Liver (tissue), 9 donors: ENCODE results near the gene ADK. TPM values are rescaled to one million over a fixed set of nuclear protein-coding genes. Genes with fewer than 3 reads are reported as not detected.

Experiments used
- DNase-seq: peaks from one replicate; pipeline ENCODE4 v3.0.0-alpha.2; 2017; ENCODE audit warnings: low spot score
- H3K27ac ChIP-seq, 2 donors: one replicate each; pipeline ENCODE4 v1.7.0; 2013; ENCODE audit warnings: inconsistent platforms in 2 of 2, low read length in 2 of 2, control low read depth in 1 of 2, low read depth in 1 of 2, mild to moderate bottlenecking in 1 of 2
- H3K27me3 ChIP-seq, 4 donors: one replicate each; pipeline versions ENCODE4 v1.6.1 to v1.7.0; 2013; ENCODE audit warnings: low read length in 3 of 4, inconsistent platforms in 1 of 4, mild to moderate bottlenecking in 1 of 4, moderate library complexity in 1 of 4; ENCODE audit not compliant: control insufficient read depth in 4 of 4, insufficient read depth in 4 of 4
- H3K36me3 ChIP-seq, 4 donors: one replicate each; pipeline versions ENCODE4 v1.6.1 to v1.7.0; 2013; ENCODE audit warnings: low read length in 3 of 4, mild to moderate bottlenecking in 3 of 4, low read depth in 1 of 4, moderate library complexity in 1 of 4; ENCODE audit not compliant: control insufficient read depth in 4 of 4, insufficient read depth in 3 of 4
- H3K4me1 ChIP-seq, 4 donors: one replicate each; pipeline versions ENCODE4 v1.6.1 to v1.7.0; 2013; ENCODE audit warnings: low read length in 3 of 4, mild to moderate bottlenecking in 3 of 4, moderate library complexity in 1 of 4; ENCODE audit not compliant: control insufficient read depth in 4 of 4, insufficient read depth in 4 of 4
- H3K4me3 ChIP-seq, 3 donors: one replicate each; pipeline versions ENCODE4 v1.6.1 to v1.7.0; 2013; ENCODE audit warnings: low read length in 3 of 3, control low read depth in 1 of 3, low read depth in 1 of 3, mild to moderate bottlenecking in 1 of 3
- H3K9ac ChIP-seq, 2 donors: one replicate each; pipeline ENCODE4 v1.7.0; 2013; ENCODE audit warnings: low read length in 2 of 2, mild to moderate bottlenecking in 2 of 2, moderate library complexity in 2 of 2, control low read depth in 1 of 2, low read depth in 1 of 2
- H3K9me3 ChIP-seq, 4 donors: one replicate each; pipeline versions ENCODE4 v1.6.1 to v1.7.0; 2013; ENCODE audit warnings: low read length in 3 of 4; ENCODE audit not compliant: control insufficient read depth in 4 of 4
- EGR1 ChIP-seq, 2 donors: IDR thresholded peaks; 2 replicates each; pipeline ENCODE4 v1.6.1; 2016 to 2018; ENCODE audit warnings: antibody characterized with exemption in 2 of 2, low read depth in 2 of 2
- FOXA1 ChIP-seq: IDR thresholded peaks from 2 replicates; pipeline ENCODE4 v1.6.1; 2016; ENCODE audit warnings: antibody characterized with exemption
- JUND ChIP-seq, 2 donors: IDR thresholded peaks; 2 replicates each; pipeline ENCODE4 v1.6.1; 2016; ENCODE audit warnings: antibody characterized with exemption in 2 of 2
- RXRA ChIP-seq, 2 donors: IDR thresholded peaks; 2 replicates each; pipeline ENCODE4 v1.6.1; 2017 to 2018; ENCODE audit warnings: antibody characterized with exemption in 2 of 2, mild to moderate bottlenecking in 1 of 2
- SP1 ChIP-seq: IDR thresholded peaks from 2 replicates; pipeline ENCODE4 v1.6.1; 2018; ENCODE audit warnings: antibody characterized with exemption, mild to moderate bottlenecking
- WGBS: extraction: QIAGEN DNeasy Blood & Tissue Kit; methylation state at CpG from one replicate; pipeline ENCODE4 v1.1.7; 2013; 5-methylcytosine and 5-hydroxymethylcytosine counted together
- polyA plus RNA-seq, 2 donors: library from polyadenylated mRNA; stranded (reverse) in 1 of 2; unstranded in 1 of 2; fragments of 200-250 nt in 1 of 2; fragments of >200 nt in 1 of 2; fragmentation: Nextera tagmentation in 1 of 2; extraction: Ambion mirVana in 1 of 2; gene quantifications; one replicate each; pipeline versions ENCODE4 v1.2.1 to v1.2.3, GENCODE V29; 2013 to 2015
- total RNA-seq, 2 donors: library from RNA; depleted of rRNA; stranded (reverse); fragments of >200 nt; gene quantifications; one replicate each; pipeline ENCODE4 v1.2.3, GENCODE V29; 2014
- TF ChIP-seq, protein P1 (sequence below): IDR thresholded peaks from 2 replicates; pipeline ENCODE4 v1.6.1; 2016; ENCODE audit warnings: antibody characterized with exemption
- TF ChIP-seq, protein P2 (sequence below): IDR thresholded peaks from 2 replicates; pipeline ENCODE4 v1.6.1; 2016; ENCODE audit warnings: antibody characterized with exemption
- TF ChIP-seq, protein P3 (sequence below): fragments of 150-350 bp; IDR thresholded peaks from 2 replicates; pipeline ENCODE4 v1.5.1; 2017; ENCODE audit warnings: improper control_type of control experiment, low read depth, low read length; ENCODE audit not compliant: missing input control
- TF ChIP-seq, protein P4 (sequence below): IDR thresholded peaks from 2 replicates; pipeline ENCODE4 v1.6.1; 2016; ENCODE audit warnings: antibody characterized with exemption, mild to moderate bottlenecking
- donor health status: healthy.
- donor health status: healthy.
- donor health status: healthy.
- donor health status: healthy.
- donor health status: healthy.

Gene ADK
- total and polyA plus RNA-seq, 4 donors, result 18.0 to 110 (median 65.5) TPM

DNA sequence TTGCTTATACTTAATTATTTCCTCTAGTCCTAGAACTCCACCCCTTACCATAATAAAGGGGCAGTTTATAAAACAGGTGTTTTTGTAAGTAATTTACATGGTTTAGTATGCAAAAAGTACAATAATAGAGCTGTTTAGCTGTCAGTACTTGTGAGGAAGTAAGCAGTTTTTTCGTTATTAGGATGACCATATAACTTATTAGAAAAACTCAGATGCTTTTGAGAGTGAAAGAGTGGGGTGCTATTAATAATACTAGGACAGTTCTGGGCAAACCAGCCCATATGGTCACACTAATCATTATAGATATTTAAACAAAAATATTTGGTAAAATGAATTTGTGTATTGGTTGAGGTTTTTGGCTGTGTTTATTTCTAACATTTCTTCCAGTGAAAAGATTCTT is 473.5 kb downstream of the ADK start:
- no peak overlapping the region for H3K4me3 ChIP-seq
- H3K4me1 ChIP-seq, result no peaks in the 10 kb centered on the region
- H3K36me3 ChIP-seq, result peaks cover 0 to 8% (median 2%) of the 10 kb centered on the region in 4 donors
- H3K27me3 ChIP-seq, result no peaks in the 10 kb centered on the region
- DNase-seq, result no peak
- no peak overlapping the region for H3K27ac ChIP-seq
- WGBS, result 96% methylated on average over 1 of the region's 1 CpG
- H3K9ac ChIP-seq, result no peak overlapping the region
- TF ChIP-seq, protein P1, sequence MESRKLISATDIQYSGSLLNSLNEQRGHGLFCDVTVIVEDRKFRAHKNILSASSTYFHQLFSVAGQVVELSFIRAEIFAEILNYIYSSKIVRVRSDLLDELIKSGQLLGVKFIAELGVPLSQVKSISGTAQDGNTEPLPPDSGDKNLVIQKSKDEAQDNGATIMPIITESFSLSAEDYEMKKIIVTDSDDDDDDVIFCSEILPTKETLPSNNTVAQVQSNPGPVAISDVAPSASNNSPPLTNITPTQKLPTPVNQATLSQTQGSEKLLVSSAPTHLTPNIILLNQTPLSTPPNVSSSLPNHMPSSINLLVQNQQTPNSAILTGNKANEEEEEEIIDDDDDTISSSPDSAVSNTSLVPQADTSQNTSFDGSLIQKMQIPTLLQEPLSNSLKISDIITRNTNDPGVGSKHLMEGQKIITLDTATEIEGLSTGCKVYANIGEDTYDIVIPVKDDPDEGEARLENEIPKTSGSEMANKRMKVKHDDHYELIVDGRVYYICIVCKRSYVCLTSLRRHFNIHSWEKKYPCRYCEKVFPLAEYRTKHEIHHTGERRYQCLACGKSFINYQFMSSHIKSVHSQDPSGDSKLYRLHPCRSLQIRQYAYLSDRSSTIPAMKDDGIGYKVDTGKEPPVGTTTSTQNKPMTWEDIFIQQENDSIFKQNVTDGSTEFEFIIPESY, result no peak
- no peak for TF ChIP-seq JUND (IDR thresholded peaks at IDR 0.05)
- TF ChIP-seq SP1, result no peak
- TF ChIP-seq, protein P2, sequence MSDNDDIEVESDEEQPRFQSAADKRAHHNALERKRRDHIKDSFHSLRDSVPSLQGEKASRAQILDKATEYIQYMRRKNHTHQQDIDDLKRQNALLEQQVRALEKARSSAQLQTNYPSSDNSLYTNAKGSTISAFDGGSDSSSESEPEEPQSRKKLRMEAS, result no peak
- no peak for TF ChIP-seq FOXA1
- H3K9me3 ChIP-seq, result no peaks in the 10 kb centered on the region

- DNase-seq, result no peak
- Histone ChIP-seq H3K27me3 (no peaks in the 10 kb centered on the region), H3K27ac (no peak overlapping the region), H3K9ac (no peak overlapping the region), H3K4me3 (no peak overlapping the region), H3K36me3 (peaks cover 0 to 11% (median 2%) of the 10 kb centered on the region in 4 donors), H3K4me1 (no peaks in the 10 kb centered on the region), H3K9me3 (no peaks in the 10 kb centered on the region)
- WGBS, result 65% methylated on average over 2 of the region's 2 CpGs
- TF ChIP-seq, protein P3, sequence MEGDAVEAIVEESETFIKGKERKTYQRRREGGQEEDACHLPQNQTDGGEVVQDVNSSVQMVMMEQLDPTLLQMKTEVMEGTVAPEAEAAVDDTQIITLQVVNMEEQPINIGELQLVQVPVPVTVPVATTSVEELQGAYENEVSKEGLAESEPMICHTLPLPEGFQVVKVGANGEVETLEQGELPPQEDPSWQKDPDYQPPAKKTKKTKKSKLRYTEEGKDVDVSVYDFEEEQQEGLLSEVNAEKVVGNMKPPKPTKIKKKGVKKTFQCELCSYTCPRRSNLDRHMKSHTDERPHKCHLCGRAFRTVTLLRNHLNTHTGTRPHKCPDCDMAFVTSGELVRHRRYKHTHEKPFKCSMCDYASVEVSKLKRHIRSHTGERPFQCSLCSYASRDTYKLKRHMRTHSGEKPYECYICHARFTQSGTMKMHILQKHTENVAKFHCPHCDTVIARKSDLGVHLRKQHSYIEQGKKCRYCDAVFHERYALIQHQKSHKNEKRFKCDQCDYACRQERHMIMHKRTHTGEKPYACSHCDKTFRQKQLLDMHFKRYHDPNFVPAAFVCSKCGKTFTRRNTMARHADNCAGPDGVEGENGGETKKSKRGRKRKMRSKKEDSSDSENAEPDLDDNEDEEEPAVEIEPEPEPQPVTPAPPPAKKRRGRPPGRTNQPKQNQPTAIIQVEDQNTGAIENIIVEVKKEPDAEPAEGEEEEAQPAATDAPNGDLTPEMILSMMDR, result no peak
- no peak for TF ChIP-seq EGR1 (IDR thresholded peaks at IDR 0.05; ENCODE audit: low read depth in 2 of 2)
- TF ChIP-seq, protein P4, sequence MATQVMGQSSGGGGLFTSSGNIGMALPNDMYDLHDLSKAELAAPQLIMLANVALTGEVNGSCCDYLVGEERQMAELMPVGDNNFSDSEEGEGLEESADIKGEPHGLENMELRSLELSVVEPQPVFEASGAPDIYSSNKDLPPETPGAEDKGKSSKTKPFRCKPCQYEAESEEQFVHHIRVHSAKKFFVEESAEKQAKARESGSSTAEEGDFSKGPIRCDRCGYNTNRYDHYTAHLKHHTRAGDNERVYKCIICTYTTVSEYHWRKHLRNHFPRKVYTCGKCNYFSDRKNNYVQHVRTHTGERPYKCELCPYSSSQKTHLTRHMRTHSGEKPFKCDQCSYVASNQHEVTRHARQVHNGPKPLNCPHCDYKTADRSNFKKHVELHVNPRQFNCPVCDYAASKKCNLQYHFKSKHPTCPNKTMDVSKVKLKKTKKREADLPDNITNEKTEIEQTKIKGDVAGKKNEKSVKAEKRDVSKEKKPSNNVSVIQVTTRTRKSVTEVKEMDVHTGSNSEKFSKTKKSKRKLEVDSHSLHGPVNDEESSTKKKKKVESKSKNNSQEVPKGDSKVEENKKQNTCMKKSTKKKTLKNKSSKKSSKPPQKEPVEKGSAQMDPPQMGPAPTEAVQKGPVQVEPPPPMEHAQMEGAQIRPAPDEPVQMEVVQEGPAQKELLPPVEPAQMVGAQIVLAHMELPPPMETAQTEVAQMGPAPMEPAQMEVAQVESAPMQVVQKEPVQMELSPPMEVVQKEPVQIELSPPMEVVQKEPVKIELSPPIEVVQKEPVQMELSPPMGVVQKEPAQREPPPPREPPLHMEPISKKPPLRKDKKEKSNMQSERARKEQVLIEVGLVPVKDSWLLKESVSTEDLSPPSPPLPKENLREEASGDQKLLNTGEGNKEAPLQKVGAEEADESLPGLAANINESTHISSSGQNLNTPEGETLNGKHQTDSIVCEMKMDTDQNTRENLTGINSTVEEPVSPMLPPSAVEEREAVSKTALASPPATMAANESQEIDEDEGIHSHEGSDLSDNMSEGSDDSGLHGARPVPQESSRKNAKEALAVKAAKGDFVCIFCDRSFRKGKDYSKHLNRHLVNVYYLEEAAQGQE, result no peak
- TF ChIP-seq, protein P1, result no peak
- TF ChIP-seq JUND (IDR thresholded peaks at IDR 0.05), result no peak
- TF ChIP-seq SP1, result no peak
- TF ChIP-seq RXRA (IDR thresholded peaks at IDR 0.05), result no peak
Observed at GRCh38 chr10:74628136-74628535, 477.1 kb downstream of the ADK start.
